TTC549 (cell line): ENCODE data around the gene THRB.
"Not testable (repeated sequence)": the region's sequence is repeated elsewhere in the genome, so short reads cannot be mapped to it uniquely, and the experiment has no call there.

Source experiments
- FAIRE-seq: peaks from 2 replicates; lab custom pipeline; 2012; peaks lifted over from hg19 to GRCh38; lab: Jason Lieb, UNC

The THRB gene

GRCh38 chr3:24401090-24401810, 93.4 kb downstream of the THRB start:
- no peak for FAIRE-seq

- FAIRE-seq, result no peak
Measured at GRCh38 chr3:24400450-24400849, 94.2 kb downstream of the THRB start.

- FAIRE-seq, result no peak
Measured at GRCh38 chr3:24400015-24400414, 94.6 kb downstream of the THRB start.

- FAIRE-seq, result no peak
Measured at GRCh38 chr3:24399614-24400013, 95.0 kb downstream of the THRB start.

DNA sequence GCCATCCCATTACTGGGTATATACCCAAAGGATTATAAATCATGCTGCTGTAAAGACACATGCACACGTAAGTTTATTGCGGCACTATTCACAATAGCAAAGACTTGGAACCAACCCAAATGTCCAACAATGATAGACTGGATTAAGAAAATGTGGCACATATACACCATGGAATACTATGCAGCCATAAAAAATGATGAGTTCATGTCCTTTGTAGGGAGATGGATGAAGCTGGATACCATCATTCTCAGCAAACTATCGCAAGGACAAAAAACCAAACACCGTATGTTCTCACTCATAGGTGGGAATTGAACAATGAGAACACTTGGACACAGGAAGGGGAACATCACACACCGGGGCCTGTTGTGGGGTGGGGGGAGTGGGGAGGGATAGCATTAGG, 95.9 kb downstream of the THRB start:
- not testable (repeated sequence) for FAIRE-seq

DNA sequence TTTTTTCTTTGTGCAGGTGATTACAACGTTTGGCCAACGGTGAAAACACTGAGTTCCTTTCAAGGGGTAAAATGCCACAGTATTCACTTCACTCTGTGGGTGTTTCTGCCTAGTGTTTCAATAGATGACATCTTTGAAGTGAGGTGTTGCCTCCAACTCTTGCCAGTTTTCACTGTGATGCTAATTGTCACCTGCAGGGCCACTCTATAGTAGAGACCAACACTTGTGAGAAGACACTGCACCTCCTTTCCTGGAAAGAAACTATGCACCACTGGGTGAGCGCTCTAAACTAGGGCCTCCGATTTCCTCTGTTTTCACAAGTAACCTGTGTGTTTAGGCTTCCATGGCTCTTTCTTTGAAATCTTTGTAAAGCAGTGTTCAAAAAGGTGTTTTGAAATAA, 98.3 kb downstream of the THRB start:
- FAIRE-seq, result no peak

- FAIRE-seq, result no peak
Measured at GRCh38 chr3:24394754-24395153, 99.9 kb downstream of the THRB start.

GRCh38 chr3:24393316-24393715, 101.3 kb downstream of the THRB start:
- FAIRE-seq, result no peak

- no peak for FAIRE-seq
Measured at GRCh38 chr3:24390169-24391130, 104.2 kb downstream of the THRB start.

GRCh38 chr3:24389108-24390090, 105.3 kb downstream of the THRB start:
- FAIRE-seq, result no peak

DNA sequence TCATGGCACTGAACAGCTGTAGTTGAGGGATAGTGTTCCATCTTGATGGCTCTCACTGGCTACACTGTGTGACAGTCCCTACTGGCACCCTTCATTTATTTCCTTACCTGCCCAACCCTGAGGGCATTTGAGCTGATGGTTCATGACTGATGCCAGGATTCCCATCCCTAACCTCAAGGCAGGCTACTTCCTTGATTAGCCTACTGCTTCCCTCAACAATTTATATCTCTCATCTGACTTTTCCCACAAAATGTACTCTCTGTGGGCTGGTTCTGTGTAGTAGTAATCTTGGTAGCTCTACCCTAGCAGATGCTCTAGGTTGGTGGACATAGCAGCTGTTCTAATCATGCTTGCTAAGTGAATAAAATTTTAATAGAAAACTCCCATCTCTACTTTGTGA, 106.0 kb downstream of the THRB start:
- FAIRE-seq, result no peak

DNA sequence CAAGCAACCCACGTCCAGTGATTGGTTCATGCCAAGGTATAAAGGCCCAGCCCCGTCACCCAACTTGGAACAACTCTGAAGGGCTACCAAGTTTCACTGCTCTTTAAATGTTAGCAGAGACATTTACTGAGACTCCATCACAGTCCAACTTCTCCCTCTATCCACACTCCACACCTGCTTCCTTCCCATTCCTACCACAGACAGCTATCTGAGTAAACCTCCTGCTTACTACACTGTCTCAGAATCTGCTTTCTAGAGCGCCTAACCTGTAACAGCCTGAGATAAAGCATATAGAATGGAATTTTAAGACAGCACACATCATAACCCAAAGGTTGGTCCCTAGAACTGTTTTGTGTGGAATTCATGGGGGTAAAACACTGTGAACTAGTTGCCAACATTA, 106.5 kb downstream of the THRB start:
- FAIRE-seq, result no peak

- no peak for FAIRE-seq
Measured at GRCh38 chr3:24387493-24387892, 107.2 kb downstream of the THRB start.

DNA sequence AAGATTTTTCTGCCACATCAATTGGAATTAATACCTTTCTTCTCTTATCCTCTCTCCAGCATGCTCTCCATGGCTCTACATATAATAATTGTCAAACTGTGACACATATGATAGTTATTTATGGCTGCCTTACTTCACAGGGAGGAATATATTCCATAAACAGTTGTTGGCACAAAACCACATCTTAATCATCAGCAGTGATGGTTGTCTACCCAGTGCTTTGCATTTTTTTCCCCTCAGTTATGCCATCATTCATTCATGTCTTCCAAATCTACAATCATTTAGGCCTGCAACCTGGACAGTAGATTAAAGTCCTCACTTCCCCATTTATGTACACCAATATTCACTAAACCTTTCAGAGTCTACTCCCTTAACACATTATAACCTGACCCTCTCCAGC, 107.7 kb downstream of the THRB start:
- no peak for FAIRE-seq

DNA sequence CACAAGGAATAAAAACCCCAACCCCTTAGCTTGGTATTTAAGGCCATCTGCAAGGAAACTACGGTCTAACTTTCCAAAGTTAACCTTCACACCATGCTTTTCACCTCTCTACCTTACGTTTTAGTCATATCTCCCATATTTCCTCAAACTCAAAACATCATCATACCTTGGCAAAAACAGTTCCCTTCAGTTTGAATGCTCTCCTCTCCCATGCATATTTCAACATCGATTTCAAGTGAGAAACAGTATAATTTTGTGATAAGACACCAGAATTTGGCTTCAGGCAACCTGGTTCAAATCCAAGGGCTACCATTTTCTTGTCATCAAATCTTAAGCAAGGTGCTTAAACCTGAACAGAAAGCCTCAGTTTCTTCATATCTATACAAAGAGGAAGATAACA, 108.2 kb downstream of the THRB start:
- no peak for FAIRE-seq

- FAIRE-seq, result no peak
Measured at GRCh38 chr3:24385012-24385615, 109.5 kb downstream of the THRB start.

DNA sequence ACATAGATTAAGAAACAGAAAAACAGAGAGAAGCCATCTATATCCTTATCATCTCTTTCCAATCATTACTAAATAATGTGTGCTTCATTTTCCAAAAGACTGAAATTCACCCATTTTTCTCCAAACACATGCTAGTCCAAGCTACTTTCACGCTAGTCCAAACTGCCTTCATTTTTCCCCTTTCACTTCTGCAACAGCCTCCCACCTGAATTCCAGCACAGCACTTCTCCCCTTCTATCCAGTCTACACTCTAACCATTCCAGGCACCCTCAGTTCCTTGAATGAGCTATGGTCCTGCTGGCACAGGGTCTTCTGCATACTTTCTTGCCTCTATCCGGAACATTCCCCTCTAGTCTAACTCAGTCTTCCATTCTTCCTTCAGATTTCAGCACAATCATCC, 112.0 kb downstream of the THRB start:
- no peak for FAIRE-seq

- FAIRE-seq, result no peak
Measured at GRCh38 chr3:24379936-24380335, 114.7 kb downstream of the THRB start.

DNA sequence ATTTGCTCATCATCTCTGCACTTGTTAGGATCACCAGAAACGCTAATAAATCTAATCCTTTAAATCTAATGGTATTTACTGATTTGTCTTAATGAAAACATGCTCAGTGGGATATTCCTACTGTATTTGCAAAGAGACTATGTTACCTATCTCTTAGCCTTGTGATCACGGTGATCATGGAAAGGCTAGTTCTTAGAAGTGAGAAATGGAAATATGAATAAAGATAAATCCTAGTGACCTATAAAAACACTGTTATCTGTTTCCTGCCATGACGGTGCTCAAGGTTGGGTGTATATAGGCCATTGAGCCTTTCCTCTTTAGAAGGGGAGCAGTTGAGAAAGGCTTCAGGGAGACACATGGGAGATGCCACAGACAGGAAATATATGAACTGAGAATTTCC, 116.3 kb downstream of the THRB start:
- FAIRE-seq, result no peak

DNA sequence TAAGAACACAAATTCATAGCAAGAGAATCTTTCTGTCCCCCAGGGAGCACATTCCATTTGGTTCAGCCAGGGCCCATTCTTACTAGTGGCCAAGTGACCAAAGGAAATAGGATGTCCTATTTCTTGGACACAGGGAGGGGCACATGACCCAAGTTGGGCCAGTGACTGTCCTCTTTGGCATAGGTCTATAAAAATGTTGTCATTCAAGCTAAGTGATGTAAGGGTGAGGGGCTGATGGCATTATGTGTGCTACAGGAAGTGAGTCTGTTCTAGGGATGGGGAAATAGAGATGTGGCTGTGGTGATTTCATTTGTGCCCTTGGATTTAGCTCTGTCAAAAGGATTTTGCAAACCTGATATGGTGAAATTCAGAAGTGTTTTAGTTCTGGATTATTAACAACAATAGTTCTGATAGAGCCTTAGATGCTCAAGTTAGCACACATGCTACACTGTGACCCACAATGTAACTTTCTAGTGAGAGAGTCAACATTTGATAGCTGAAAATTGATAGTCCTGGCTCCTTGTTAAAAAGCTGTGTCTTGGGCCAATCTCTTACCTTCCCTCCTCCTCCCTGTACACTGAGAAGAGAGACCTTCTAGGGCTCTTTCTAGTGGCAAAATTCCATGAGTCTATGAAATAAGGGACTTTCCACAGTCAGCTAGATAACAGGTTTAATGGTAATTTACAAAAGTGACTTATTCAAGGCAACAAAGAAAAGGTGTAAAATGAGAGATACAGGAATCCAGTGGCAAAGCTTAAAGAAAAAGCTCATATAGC, 117.2 kb downstream of the THRB start:
- FAIRE-seq, result no peak

DNA sequence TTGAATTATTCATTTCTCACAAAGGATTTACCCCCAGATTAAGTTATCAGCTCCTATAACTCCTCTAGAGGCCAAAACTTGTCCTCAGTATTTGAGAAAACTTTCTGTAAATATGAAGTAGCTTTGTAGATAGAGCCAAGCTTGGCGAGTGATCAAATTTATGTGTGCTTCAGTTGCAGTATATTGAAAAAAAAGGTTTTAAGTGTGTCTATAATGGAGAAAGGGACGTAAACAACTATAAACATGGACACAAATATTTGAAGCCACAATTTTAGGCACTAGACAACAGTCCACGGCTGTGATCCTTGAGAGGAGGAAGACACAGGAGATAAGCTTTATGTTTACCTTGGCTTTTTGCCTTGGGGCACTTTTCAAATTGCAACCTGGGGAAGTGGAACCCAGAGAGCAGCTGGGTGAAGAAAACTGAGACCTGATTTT, 118.7 kb downstream of the THRB start:
- no peak for FAIRE-seq
